ENCODE results near the gene STX18.

- no peak for TF ChIP-seq EZH2 (IDR thresholded peaks at IDR 0.05; ENCODE audit: borderline replicate concordance, low read depth, low read length, severe bottlenecking)
- TF ChIP-seq, protein P1, sequence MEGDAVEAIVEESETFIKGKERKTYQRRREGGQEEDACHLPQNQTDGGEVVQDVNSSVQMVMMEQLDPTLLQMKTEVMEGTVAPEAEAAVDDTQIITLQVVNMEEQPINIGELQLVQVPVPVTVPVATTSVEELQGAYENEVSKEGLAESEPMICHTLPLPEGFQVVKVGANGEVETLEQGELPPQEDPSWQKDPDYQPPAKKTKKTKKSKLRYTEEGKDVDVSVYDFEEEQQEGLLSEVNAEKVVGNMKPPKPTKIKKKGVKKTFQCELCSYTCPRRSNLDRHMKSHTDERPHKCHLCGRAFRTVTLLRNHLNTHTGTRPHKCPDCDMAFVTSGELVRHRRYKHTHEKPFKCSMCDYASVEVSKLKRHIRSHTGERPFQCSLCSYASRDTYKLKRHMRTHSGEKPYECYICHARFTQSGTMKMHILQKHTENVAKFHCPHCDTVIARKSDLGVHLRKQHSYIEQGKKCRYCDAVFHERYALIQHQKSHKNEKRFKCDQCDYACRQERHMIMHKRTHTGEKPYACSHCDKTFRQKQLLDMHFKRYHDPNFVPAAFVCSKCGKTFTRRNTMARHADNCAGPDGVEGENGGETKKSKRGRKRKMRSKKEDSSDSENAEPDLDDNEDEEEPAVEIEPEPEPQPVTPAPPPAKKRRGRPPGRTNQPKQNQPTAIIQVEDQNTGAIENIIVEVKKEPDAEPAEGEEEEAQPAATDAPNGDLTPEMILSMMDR (IDR thresholded peaks at IDR 0.05; ENCODE audit: borderline replicate concordance, extremely low read depth, low read length, poor library complexity, severe bottlenecking) = no peak
Measured at GRCh38 chr4:4526401-4526800, 15.4 kb downstream of the STX18 start.

All from DND-41 (cell line).